Breast epithelium (tissue), 3 donors: ENCODE results near the gene ARHGAP45.

Source experiments
- POLR2A ChIP-seq: fragments of 450-650 bp; IDR thresholded peaks from one replicate; pipeline ENCODE4 v1.6.1; 2016; ENCODE audit warnings: antibody characterized with exemption, mild to moderate bottlenecking, moderate library complexity
- TF ChIP-seq, protein P1 (sequence below), 3 donors: fragments of 450-650 bp; IDR thresholded peaks; one replicate each; pipeline ENCODE4 v1.5.1; 2016 to 2017; ENCODE audit warnings: antibody characterized with exemption in 3 of 3, mild to moderate bottlenecking in 3 of 3, moderate library complexity in 3 of 3

- TF ChIP-seq, protein P1, sequence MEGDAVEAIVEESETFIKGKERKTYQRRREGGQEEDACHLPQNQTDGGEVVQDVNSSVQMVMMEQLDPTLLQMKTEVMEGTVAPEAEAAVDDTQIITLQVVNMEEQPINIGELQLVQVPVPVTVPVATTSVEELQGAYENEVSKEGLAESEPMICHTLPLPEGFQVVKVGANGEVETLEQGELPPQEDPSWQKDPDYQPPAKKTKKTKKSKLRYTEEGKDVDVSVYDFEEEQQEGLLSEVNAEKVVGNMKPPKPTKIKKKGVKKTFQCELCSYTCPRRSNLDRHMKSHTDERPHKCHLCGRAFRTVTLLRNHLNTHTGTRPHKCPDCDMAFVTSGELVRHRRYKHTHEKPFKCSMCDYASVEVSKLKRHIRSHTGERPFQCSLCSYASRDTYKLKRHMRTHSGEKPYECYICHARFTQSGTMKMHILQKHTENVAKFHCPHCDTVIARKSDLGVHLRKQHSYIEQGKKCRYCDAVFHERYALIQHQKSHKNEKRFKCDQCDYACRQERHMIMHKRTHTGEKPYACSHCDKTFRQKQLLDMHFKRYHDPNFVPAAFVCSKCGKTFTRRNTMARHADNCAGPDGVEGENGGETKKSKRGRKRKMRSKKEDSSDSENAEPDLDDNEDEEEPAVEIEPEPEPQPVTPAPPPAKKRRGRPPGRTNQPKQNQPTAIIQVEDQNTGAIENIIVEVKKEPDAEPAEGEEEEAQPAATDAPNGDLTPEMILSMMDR (IDR thresholded peaks at IDR 0.05): no peak
- no peak for TF ChIP-seq POLR2A
These were observed 4.5 kb upstream of the ARHGAP45 start for GRCh38 chr19:1062387-1063029.
